ENCODE data around the gene SLC46A2.
A peak's percentile ranks its signal among the peaks of the same experiment; 100 is the strongest.

The SLC46A2 gene

GRCh38 chr9:112890106-112891081 is at the start of gene SLC46A2:
Gene SLC46A2 (minus strand): TSS chr9:112890876. CDS start chr9:112890681, 195 bp downstream.
- TF ChIP-seq CTCF (IDR thresholded peaks at IDR 0.05; ENCODE audit: low read depth, low read length), result no peak

GRCh38 chr9:112939418-112939817 is 48.7 kb upstream of the SLC46A2 start:
- TF ChIP-seq CTCF (IDR thresholded peaks at IDR 0.05; ENCODE audit: low read depth, low read length), result no peak
- H3K4me3 ChIP-seq (ENCODE audit: low read depth, low read length), result no peak overlapping the region

More at GRCh38 chr9:112890106-112891081, at the start of gene SLC46A2:
- peak within 1 kb of the TSS; percentile 43 for H3K4me3 ChIP-seq (ENCODE audit: low read depth, low read length)

- no peak for TF ChIP-seq CTCF (IDR thresholded peaks at IDR 0.05; ENCODE audit: low read depth, low read length)
- no peak overlapping the region for H3K4me3 ChIP-seq (ENCODE audit: low read depth, low read length)
These were observed 43.0 kb upstream of the SLC46A2 start for GRCh38 chr9:112933696-112934095.

GRCh38 chr9:112925058-112925641 is 34.5 kb upstream of the SLC46A2 start:
- no peak for TF ChIP-seq CTCF (IDR thresholded peaks at IDR 0.05; ENCODE audit: low read depth, low read length)
- no peak overlapping the region for H3K4me3 ChIP-seq (ENCODE audit: low read depth, low read length)

- TF ChIP-seq CTCF (IDR thresholded peaks at IDR 0.05; ENCODE audit: low read depth, low read length), result peak; percentile 53
- no peak overlapping the region for H3K4me3 ChIP-seq (ENCODE audit: low read depth, low read length)
These were observed 30.9 kb upstream of the SLC46A2 start for GRCh38 chr9:112921549-112921948.

- no peak for TF ChIP-seq CTCF (IDR thresholded peaks at IDR 0.05; ENCODE audit: low read depth, low read length)
These were observed 27.3 kb upstream of the SLC46A2 start for GRCh38 chr9:112917987-112918362.

More at GRCh38 chr9:112917987-112918362, 27.3 kb upstream of the SLC46A2 start:
- no peak overlapping the region for H3K4me3 ChIP-seq (ENCODE audit: low read depth, low read length)

Measured in WI38 (cell line).